Right ventricle myocardium inferior (tissue), 1 donor: ENCODE measurements around the gene POFUT1. TPM values are rescaled to one million over a fixed set of nuclear protein-coding genes. Genes with fewer than 3 reads are reported as not detected.

Experiments used
- total RNA-seq: library from RNA; stranded (reverse); fragmentation: NEBNext Ultra II Directional; extraction: Animal tissue kit (Norgen Biotek cat#: 25700); gene quantifications from one replicate; pipeline ENCODE4 v1.2.1, GENCODE V29; 2021
- donor health status: DM: no; HTN: yes; CAD: no; lungs with severe emphysema.

The POFUT1 gene
- total RNA-seq, 1 donor from 2014 or later: 24.5 TPM

Other genes starting within 250 kb of the POFUT1 start
- not detected for gene XKR7, start 239.7 kb upstream of the POFUT1 start, total RNA-seq
- 10.3 TPM for gene CCM2L, start 197.4 kb upstream of the POFUT1 start, total RNA-seq
- 7.0 TPM for gene HCK, start 155.6 kb upstream of the POFUT1 start, total RNA-seq
- 25.3 TPM for gene TM9SF4, start 98.2 kb upstream of the POFUT1 start, total RNA-seq
- gene PLAGL2, start 137 bp upstream of the POFUT1 start, total RNA-seq: 6.0 TPM
- 9.6 TPM for gene KIF3B, start 69.8 kb downstream of the POFUT1 start, total RNA-seq
- 23.1 TPM for gene ASXL1, start 150.5 kb downstream of the POFUT1 start, total RNA-seq